CD1c-positive myeloid dendritic cell (primary cell): ENCODE measurements around the gene MTAP.

Experiments
- DNase-seq: peaks from one replicate; pipeline ENCODE4 v3.0.0-alpha.2; 2016; ENCODE audit errors: extremely low spot score

The MTAP gene

GRCh38 chr9:21852754-21853153 is 50.3 kb downstream of the MTAP start:
- no peak for DNase-seq

- DNase-seq: no peak
Observed at GRCh38 chr9:21853414-21853813, 51.0 kb downstream of the MTAP start.

GRCh38 chr9:21854119-21854518 is 51.7 kb downstream of the MTAP start:
- no peak for DNase-seq

GRCh38 chr9:21854594-21854993 is 52.2 kb downstream of the MTAP start:
- DNase-seq: no peak

- no peak for DNase-seq
Observed at GRCh38 chr9:21856301-21857094, 54.1 kb downstream of the MTAP start.

- no peak for DNase-seq
Observed at GRCh38 chr9:21862871-21863270, 60.4 kb downstream of the MTAP start.

GRCh38 chr9:21864505-21864904 is 62.1 kb downstream of the MTAP start:
- DNase-seq: no peak

- no peak for DNase-seq
Observed at GRCh38 chr9:21866302-21866701, 63.9 kb downstream of the MTAP start.

GRCh38 chr9:21871256-21871975 is 69.0 kb downstream of the MTAP start:
- no peak for DNase-seq

- DNase-seq: no peak
Observed at GRCh38 chr9:21872696-21873095, 70.3 kb downstream of the MTAP start.

GRCh38 chr9:21873540-21874221 is 71.2 kb downstream of the MTAP start:
- DNase-seq: no peak

GRCh38 chr9:21875893-21876292 is 73.5 kb downstream of the MTAP start:
- DNase-seq: no peak

GRCh38 chr9:21883642-21884041 is 81.2 kb downstream of the MTAP start:
- DNase-seq: no peak

- no peak for DNase-seq
Observed at GRCh38 chr9:21889673-21890072, 87.2 kb downstream of the MTAP start.

- DNase-seq: no peak
Observed at GRCh38 chr9:21890696-21891095, 88.3 kb downstream of the MTAP start.

- DNase-seq: no peak
Observed at GRCh38 chr9:21901546-21901945, 99.1 kb downstream of the MTAP start.

GRCh38 chr9:21902136-21902535 is 99.7 kb downstream of the MTAP start:
- DNase-seq: no peak

- no peak for DNase-seq
Observed at GRCh38 chr9:21903380-21903965, 101.0 kb downstream of the MTAP start.

- DNase-seq: no peak
Observed at GRCh38 chr9:21904371-21904770, 101.9 kb downstream of the MTAP start.

- no peak for DNase-seq
Observed at GRCh38 chr9:21904776-21905175, 102.3 kb downstream of the MTAP start.

- no peak for DNase-seq
Observed at GRCh38 chr9:21906213-21906612, 103.8 kb downstream of the MTAP start.

- no peak for DNase-seq
Observed at GRCh38 chr9:21906881-21907280, 104.4 kb downstream of the MTAP start.
